WTC11 (cell line): ENCODE data around the gene KIDINS220.

Experiments used
- CTCF ChIP-seq: fragments of 200-600 bp; IDR thresholded peaks from 2 replicates; pipeline ENCODE4 v1.8.0; 2022; ENCODE audit warnings: antibody characterized with exemption
- ESRRA ChIP-seq: sonication (generic); formaldehyde crosslinking; IDR thresholded peaks from 2 replicates; pipeline ENCODE4 v1.8.1; 2022; ENCODE audit warnings: mild to moderate bottlenecking, missing genetic modification reagents, borderline replicate concordance
- STAT6 ChIP-seq: sonication (generic); formaldehyde crosslinking; conservative IDR thresholded peaks from 2 replicates; pipeline ENCODE4 v1.8.1; 2023; ENCODE audit warnings: mild to moderate bottlenecking, low read depth, missing genetic modification reagents, moderate library complexity

- TF ChIP-seq CTCF (no peak), STAT6 (no peak), ESRRA (CRISPR knock-in tag) (no peak)
Measured at GRCh38 chr2:8682719-8683667, 154.4 kb downstream of the KIDINS220 start.
